ENCODE data around the gene PKP1.

PKP1 gene

GRCh38 chr1:201310251-201310985 lies 27.1 kb downstream of the PKP1 start:
- DNase-seq: no peak

- DNase-seq: peak; percentile 24
Observed at GRCh38 chr1:201310986-201311355, 27.7 kb downstream of the PKP1 start.

- DNase-seq: no peak
Observed at GRCh38 chr1:201311356-201312011, 28.2 kb downstream of the PKP1 start.

GRCh38 chr1:201312298-201312697 lies 29.0 kb downstream of the PKP1 start:
- no peak for DNase-seq

- DNase-seq: no peak
Observed at GRCh38 chr1:201313086-201313485, 29.8 kb downstream of the PKP1 start.

GRCh38 chr1:201316556-201316955 lies 33.2 kb downstream of the PKP1 start:
- no peak for DNase-seq

GRCh38 chr1:201317551-201317950 lies 34.2 kb downstream of the PKP1 start:
- DNase-seq: no peak

- no peak for DNase-seq
Observed at GRCh38 chr1:201318504-201319340, 35.4 kb downstream of the PKP1 start.

GRCh38 chr1:201319631-201320030 lies 36.3 kb downstream of the PKP1 start:
- DNase-seq: no peak

- no peak for DNase-seq
Observed at GRCh38 chr1:201320168-201320788, 37.0 kb downstream of the PKP1 start.

GRCh38 chr1:201321826-201322390 lies 38.6 kb downstream of the PKP1 start:
- DNase-seq: no peak

- DNase-seq: no peak
Observed at GRCh38 chr1:201322653-201323510, 39.6 kb downstream of the PKP1 start.

- no peak for DNase-seq
Observed at GRCh38 chr1:201324306-201324705, 41.0 kb downstream of the PKP1 start.

GRCh38 chr1:201324821-201325677 lies 41.7 kb downstream of the PKP1 start:
- no peak for DNase-seq

- peak; percentile 24 for DNase-seq
Observed at GRCh38 chr1:201325678-201326060, 42.4 kb downstream of the PKP1 start.

GRCh38 chr1:201326710-201327109 lies 43.4 kb downstream of the PKP1 start:
- DNase-seq: no peak

- DNase-seq: no peak
Observed at GRCh38 chr1:201327687-201328240, 44.5 kb downstream of the PKP1 start.

GRCh38 chr1:201328576-201328975 lies 45.3 kb downstream of the PKP1 start:
- DNase-seq: no peak

- DNase-seq: no peak
Observed at GRCh38 chr1:201329286-201329685, 46.0 kb downstream of the PKP1 start.

GRCh38 chr1:201329801-201330200 lies 46.5 kb downstream of the PKP1 start:
- DNase-seq: no peak

- DNase-seq: no peak
Observed at GRCh38 chr1:201330541-201330940, 47.2 kb downstream of the PKP1 start.
